DMS 273 treated with DMSO at 0.1 percent for 48 hours (cell line): Measurements from ENCODE around the gene RASGRF2.
"Not testable (repeated sequence)": the region's sequence is repeated elsewhere in the genome, so short reads cannot be mapped to it uniquely, and the experiment has no call there.

Source experiments
- DNase-seq: peaks from one replicate; lab custom pipeline; 2025; lab: John Stamatoyannopoulos, UW

Gene RASGRF2

GRCh38 chr5:81241001-81241400 is 280.8 kb downstream of the RASGRF2 start:
- no peak for DNase-seq

- DNase-seq = no peak
These were observed 281.9 kb downstream of the RASGRF2 start for GRCh38 chr5:81241961-81242648.

GRCh38 chr5:81242906-81243436 is 282.8 kb downstream of the RASGRF2 start:
- DNase-seq = no peak

- no peak for DNase-seq
These were observed 284.3 kb downstream of the RASGRF2 start for GRCh38 chr5:81244451-81244850.

- no peak for DNase-seq
These were observed 285.7 kb downstream of the RASGRF2 start for GRCh38 chr5:81245871-81246235.

GRCh38 chr5:81246697-81247096 is 286.5 kb downstream of the RASGRF2 start:
- no peak for DNase-seq

GRCh38 chr5:81247441-81247972 is 287.3 kb downstream of the RASGRF2 start:
- no peak for DNase-seq

GRCh38 chr5:81249240-81249639 is 289.1 kb downstream of the RASGRF2 start:
- DNase-seq = no peak

- DNase-seq = no peak
These were observed 289.8 kb downstream of the RASGRF2 start for GRCh38 chr5:81250004-81250403.

- no peak for DNase-seq
These were observed 291.8 kb downstream of the RASGRF2 start for GRCh38 chr5:81251922-81252321.

GRCh38 chr5:81252904-81253303 is 292.7 kb downstream of the RASGRF2 start:
- DNase-seq = no peak

GRCh38 chr5:81253875-81254274 is 293.7 kb downstream of the RASGRF2 start:
- DNase-seq = no peak

- DNase-seq = no peak
These were observed 294.9 kb downstream of the RASGRF2 start for GRCh38 chr5:81254886-81255559.

- no peak for DNase-seq
These were observed 296.6 kb downstream of the RASGRF2 start for GRCh38 chr5:81256766-81257165.

- not testable (repeated sequence) for DNase-seq
These were observed 302.6 kb downstream of the RASGRF2 start for GRCh38 chr5:81262796-81263195.

- DNase-seq = no peak
These were observed 304.9 kb downstream of the RASGRF2 start for GRCh38 chr5:81265101-81265500.

- no peak for DNase-seq
These were observed 308.5 kb downstream of the RASGRF2 start for GRCh38 chr5:81268521-81269196.

- DNase-seq = no peak
These were observed 309.7 kb downstream of the RASGRF2 start for GRCh38 chr5:81269751-81270393.

GRCh38 chr5:81270394-81271027 is 310.3 kb downstream of the RASGRF2 start:
- DNase-seq = not testable (repeated sequence)
